Measurements from ENCODE around the gene HLF. TPM values are rescaled to one million over a fixed set of nuclear protein-coding genes. Genes with fewer than 3 reads are reported as not detected.

The HLF gene
- total RNA-seq, 1 experiment from 2014 or later, result 3.2 TPM

GRCh38 chr17:55259684-55260111, 5.1 kb upstream of the HLF start:
- Histone ChIP-seq H3K36me3 (ENCODE audit: insufficient read depth, low read length, poor library complexity, severe bottlenecking) (no peaks in the 10 kb centered on the region), H3K4me3 (ENCODE audit: low read depth, low read length, poor library complexity, severe bottlenecking) (no peak overlapping the region), H3K9me3 (ENCODE audit: low read depth, low read length, poor library complexity, severe bottlenecking) (no peaks in the 10 kb centered on the region), H3K27ac (ENCODE audit: low read depth, low read length, poor library complexity, severe bottlenecking) (no peak overlapping the region), H3K27me3 (replicated peaks; ENCODE audit: insufficient read depth, low read depth, low read length, poor library complexity) (no peaks in the 10 kb centered on the region), H3K4me1 (ENCODE audit: insufficient read depth, low read length, poor library complexity, severe bottlenecking) (no peaks in the 10 kb centered on the region)
- intact Hi-C loops (cut with micrococcal nuclease; ENCODE audit: unreplicated experiment), result no loop called here
- ChIA-PET CTCF (no interaction called here), POLR2A (ENCODE audit: low non-redundant PET) (no interaction called here)
- TF ChIP-seq, protein P1, sequence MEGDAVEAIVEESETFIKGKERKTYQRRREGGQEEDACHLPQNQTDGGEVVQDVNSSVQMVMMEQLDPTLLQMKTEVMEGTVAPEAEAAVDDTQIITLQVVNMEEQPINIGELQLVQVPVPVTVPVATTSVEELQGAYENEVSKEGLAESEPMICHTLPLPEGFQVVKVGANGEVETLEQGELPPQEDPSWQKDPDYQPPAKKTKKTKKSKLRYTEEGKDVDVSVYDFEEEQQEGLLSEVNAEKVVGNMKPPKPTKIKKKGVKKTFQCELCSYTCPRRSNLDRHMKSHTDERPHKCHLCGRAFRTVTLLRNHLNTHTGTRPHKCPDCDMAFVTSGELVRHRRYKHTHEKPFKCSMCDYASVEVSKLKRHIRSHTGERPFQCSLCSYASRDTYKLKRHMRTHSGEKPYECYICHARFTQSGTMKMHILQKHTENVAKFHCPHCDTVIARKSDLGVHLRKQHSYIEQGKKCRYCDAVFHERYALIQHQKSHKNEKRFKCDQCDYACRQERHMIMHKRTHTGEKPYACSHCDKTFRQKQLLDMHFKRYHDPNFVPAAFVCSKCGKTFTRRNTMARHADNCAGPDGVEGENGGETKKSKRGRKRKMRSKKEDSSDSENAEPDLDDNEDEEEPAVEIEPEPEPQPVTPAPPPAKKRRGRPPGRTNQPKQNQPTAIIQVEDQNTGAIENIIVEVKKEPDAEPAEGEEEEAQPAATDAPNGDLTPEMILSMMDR (conservative IDR thresholded peaks at IDR 0.05; ENCODE audit: low read depth, low read length), result no peak
- TF ChIP-seq EZH2 (IDR thresholded peaks at IDR 0.05; ENCODE audit: borderline replicate concordance, low read depth, low read length, poor library complexity, severe bottlenecking), result no peak
- no TSS peak for BruUV-seq (replicated peaks)
- DNase-seq (ENCODE audit: low spot score), result no peak

DNA sequence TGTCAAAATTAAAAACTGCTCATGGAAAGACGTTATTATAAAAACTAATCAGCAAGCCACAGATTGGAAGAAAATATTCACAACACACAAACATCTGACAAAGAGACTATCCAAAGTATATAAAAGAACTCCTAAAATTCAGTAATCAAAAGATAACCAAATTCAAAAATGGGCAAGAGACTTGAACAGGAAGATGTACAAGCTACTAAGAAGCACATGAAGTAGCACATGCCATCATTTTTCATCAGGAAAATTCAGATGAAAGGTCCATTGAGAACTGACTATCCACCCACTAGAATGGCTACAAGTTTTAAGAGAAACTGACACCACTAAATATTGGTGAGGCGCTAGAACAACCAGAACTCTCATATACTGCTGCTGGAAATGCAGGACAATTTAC, 3.4 kb upstream of the HLF start:
- no peak for TF ChIP-seq EZH2 (IDR thresholded peaks at IDR 0.05; ENCODE audit: borderline replicate concordance, low read depth, low read length, poor library complexity, severe bottlenecking)
- TF ChIP-seq, protein P1 (conservative IDR thresholded peaks at IDR 0.05; ENCODE audit: low read depth, low read length), result no peak
- no TSS peak for BruUV-seq (replicated peaks)
- CTCF ChIA-PET, result no interaction called here
- no peaks in the 10 kb centered on the region for H3K27me3 ChIP-seq (replicated peaks; ENCODE audit: insufficient read depth, low read depth, low read length, poor library complexity)
- POLR2A ChIA-PET (ENCODE audit: low non-redundant PET), result interaction anchor here (0.5 kb wide), 1 partner anchor 40 kb away, joined by 3 read pairs; no protein-coding TSS in a partner anchor
- no peak overlapping the region for H3K27ac ChIP-seq (ENCODE audit: low read depth, low read length, poor library complexity, severe bottlenecking)
- H3K36me3 ChIP-seq (ENCODE audit: insufficient read depth, low read length, poor library complexity, severe bottlenecking), result no peaks in the 10 kb centered on the region
- DNase-seq (ENCODE audit: low spot score), result no peak
- H3K4me1 ChIP-seq (ENCODE audit: insufficient read depth, low read length, poor library complexity, severe bottlenecking), result peaks cover 9% of the 10 kb centered on the region
- intact Hi-C loops (cut with micrococcal nuclease; ENCODE audit: unreplicated experiment), result no loop called here
- H3K4me3 ChIP-seq (ENCODE audit: low read depth, low read length, poor library complexity, severe bottlenecking), result no peak overlapping the region
- H3K9me3 ChIP-seq (ENCODE audit: low read depth, low read length, poor library complexity, severe bottlenecking), result no peaks in the 10 kb centered on the region

DNA sequence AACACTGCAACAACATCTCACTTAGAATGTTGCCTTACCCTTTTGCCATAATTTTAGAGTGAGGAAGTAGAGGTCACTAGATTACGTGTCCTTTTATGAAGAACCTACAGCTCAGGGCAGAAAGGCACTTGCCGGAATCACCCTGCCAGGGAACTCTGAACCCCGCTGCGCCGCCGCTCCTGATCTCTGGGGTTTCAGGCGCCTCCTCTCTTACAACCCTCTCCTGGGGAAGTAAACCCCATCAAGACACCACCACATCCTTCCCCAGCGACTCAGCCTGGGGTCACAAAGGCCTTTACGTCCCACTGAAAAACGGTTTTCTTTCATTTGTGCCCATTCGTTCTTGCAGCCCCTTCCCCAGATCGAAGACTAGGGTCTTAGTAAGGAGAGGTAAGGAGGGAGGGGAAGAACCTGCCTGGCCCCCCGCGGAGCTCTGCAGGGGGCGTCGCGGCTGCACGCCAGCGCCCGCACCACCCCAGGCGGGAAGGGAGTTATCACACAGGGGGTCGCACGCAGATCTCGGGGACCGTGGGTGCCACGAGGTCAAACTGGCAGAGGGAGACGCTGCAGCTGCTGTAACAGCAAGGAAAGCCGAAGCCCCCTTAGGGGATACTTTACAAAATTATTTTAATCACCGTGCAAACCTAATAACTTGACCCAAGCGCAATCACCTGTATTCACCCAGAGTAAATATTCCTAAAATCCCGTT, 1.0 kb upstream of the HLF start:
- no peaks in the 10 kb centered on the region for H3K36me3 ChIP-seq (ENCODE audit: insufficient read depth, low read length, poor library complexity, severe bottlenecking)
- no peak for DNase-seq (ENCODE audit: low spot score)
- H3K27ac ChIP-seq (ENCODE audit: low read depth, low read length, poor library complexity, severe bottlenecking), result no peak overlapping the region
- no peaks in the 10 kb centered on the region for H3K9me3 ChIP-seq (ENCODE audit: low read depth, low read length, poor library complexity, severe bottlenecking)
- no TSS peak for BruUV-seq (replicated peaks)
- intact Hi-C loops (cut with micrococcal nuclease; ENCODE audit: unreplicated experiment), result loop anchor here (1.0 kb wide), 1 partner anchor 25 kb away; no protein-coding TSS in a partner anchor
- TF ChIP-seq EZH2 (IDR thresholded peaks at IDR 0.05; ENCODE audit: borderline replicate concordance, low read depth, low read length, poor library complexity, severe bottlenecking), result no peak
- TF ChIP-seq, protein P1 (conservative IDR thresholded peaks at IDR 0.05; ENCODE audit: low read depth, low read length), result no peak
- H3K4me1 ChIP-seq (ENCODE audit: insufficient read depth, low read length, poor library complexity, severe bottlenecking), result peaks cover 9% of the 10 kb centered on the region
- CTCF ChIA-PET, result no interaction called here
- POLR2A ChIA-PET (ENCODE audit: low non-redundant PET), result no interaction called here
- H3K27me3 ChIP-seq (replicated peaks; ENCODE audit: insufficient read depth, low read depth, low read length, poor library complexity), result no peaks in the 10 kb centered on the region
- no peak overlapping the region for H3K4me3 ChIP-seq (ENCODE audit: low read depth, low read length, poor library complexity, severe bottlenecking)

All from A673 (cell line).